ENCODE measurements around the gene CEP164. TPM values are rescaled to one million over a fixed set of nuclear protein-coding genes. Genes with fewer than 3 reads are reported as not detected.

CEP164 gene
- total and polyA plus RNA-seq, 2 experiments from 2014 or later = 13.9 to 23.8 TPM

GRCh38 chr11:117441146-117441975 is 113.7 kb downstream of the CEP164 start (continued):
- TF ChIP-seq EZH2 (IDR thresholded peaks at IDR 0.05; ENCODE audit: low read depth, unreplicated experiment) (no peak), CREB1 (CRISPR knock-in tag; IDR thresholded peaks at IDR 0.05; ENCODE audit: low read depth) (no peak), CTCF (conservative IDR thresholded peaks at IDR 0.05; ENCODE audit: low read depth in 2 of 2) (no peak), POLR2AphosphoS5 (IDR thresholded peaks at IDR 0.05; ENCODE audit: low read depth) (no peak), ETS1 (IDR thresholded peaks at IDR 0.05) (no peak), ZNF331 (CRISPR knock-in tag; IDR thresholded peaks at IDR 0.05; ENCODE audit: low read depth) (no peak)

- Histone ChIP-seq H3K36me3 (ENCODE audit: insufficient read depth) (no peaks in the 10 kb centered on the region), H4K20me1 (replicated peaks; ENCODE audit: insufficient read depth) (no peaks in the 10 kb centered on the region)
- no peak overlapping the region for H3K4me3 Mint-ChIP-seq
- TF ChIP-seq EZH2 (IDR thresholded peaks at IDR 0.05; ENCODE audit: low read depth, unreplicated experiment) (no peak), POLR2AphosphoS5 (IDR thresholded peaks at IDR 0.05; ENCODE audit: low read depth) (no peak), ETS1 (IDR thresholded peaks at IDR 0.05) (no peak), ZNF462 (CRISPR knock-in tag; IDR thresholded peaks at IDR 0.05) (no peak), JUNB (IDR thresholded peaks at IDR 0.05; ENCODE audit: unreplicated experiment) (no peak), ZNF114 (CRISPR knock-in tag; IDR thresholded peaks at IDR 0.05) (no peak)
Observed at GRCh38 chr11:117442049-117442868, 114.6 kb downstream of the CEP164 start.

More at GRCh38 chr11:117442049-117442868, 114.6 kb downstream of the CEP164 start:
- Histone ChIP-seq H3K4me3 (no peak overlapping the region), H3F3A (replicated peaks; ENCODE audit: low read depth) (0 out of 2 replicates have a peak, but pooled peaks cover 2% of the 10 kb centered on the region), H3K4me2 (no peak overlapping the region), H2AFZ (no peak overlapping the region), H3K27me3 (ENCODE audit: insufficient read depth) (no peaks in the 10 kb centered on the region), H3K79me2 (replicated peaks; ENCODE audit: insufficient read depth) (no peaks in the 10 kb centered on the region), H3K9me2 (ENCODE audit: insufficient read depth) (no peaks in the 10 kb centered on the region), H3K4me1 (ENCODE audit: insufficient read depth) (no peaks in the 10 kb centered on the region), H3K27ac (ENCODE audit: low read depth) (no peak overlapping the region)
- DNase-seq (ENCODE audit: low spot score) (no peak), ATAC-seq (no peak)
- Mint-ChIP-seq H3K27me3 (ENCODE audit: insufficient read depth, low read depth, poor library complexity) (peaks cover 4% of the 10 kb centered on the region), H3K27ac (no peak overlapping the region), H3K4me1 (peaks cover 8% of the 10 kb centered on the region), H3K36me3 (ENCODE audit: low read depth) (no peaks in the 10 kb centered on the region), H3K9me3 (no peaks in the 10 kb centered on the region)
